ENCODE results near the gene MT1G.
"Not testable (repeated sequence)": the region's sequence is repeated elsewhere in the genome, so short reads cannot be mapped to it uniquely, and the experiment has no call there.

DNA sequence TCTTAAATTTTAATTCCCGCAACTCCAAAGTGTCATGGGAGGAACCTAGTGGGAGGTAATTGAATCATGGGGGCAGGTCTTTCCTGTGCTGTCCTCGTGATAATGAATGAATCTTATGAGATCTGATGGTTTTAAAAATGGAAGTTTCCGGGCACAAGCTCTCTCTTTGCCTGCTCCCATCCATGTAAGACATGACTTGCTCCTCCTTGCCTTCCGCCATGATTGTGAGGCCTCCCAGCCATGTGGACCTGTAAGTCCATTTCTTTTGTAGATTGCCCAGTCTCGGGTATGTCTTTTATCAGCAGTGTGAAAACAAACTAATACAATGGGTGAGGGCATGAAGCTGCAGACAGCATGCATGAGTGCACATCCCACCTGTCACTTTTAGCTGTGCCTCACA lies 44.7 kb downstream of the MT1G start:
- TF ChIP-seq, protein P1, sequence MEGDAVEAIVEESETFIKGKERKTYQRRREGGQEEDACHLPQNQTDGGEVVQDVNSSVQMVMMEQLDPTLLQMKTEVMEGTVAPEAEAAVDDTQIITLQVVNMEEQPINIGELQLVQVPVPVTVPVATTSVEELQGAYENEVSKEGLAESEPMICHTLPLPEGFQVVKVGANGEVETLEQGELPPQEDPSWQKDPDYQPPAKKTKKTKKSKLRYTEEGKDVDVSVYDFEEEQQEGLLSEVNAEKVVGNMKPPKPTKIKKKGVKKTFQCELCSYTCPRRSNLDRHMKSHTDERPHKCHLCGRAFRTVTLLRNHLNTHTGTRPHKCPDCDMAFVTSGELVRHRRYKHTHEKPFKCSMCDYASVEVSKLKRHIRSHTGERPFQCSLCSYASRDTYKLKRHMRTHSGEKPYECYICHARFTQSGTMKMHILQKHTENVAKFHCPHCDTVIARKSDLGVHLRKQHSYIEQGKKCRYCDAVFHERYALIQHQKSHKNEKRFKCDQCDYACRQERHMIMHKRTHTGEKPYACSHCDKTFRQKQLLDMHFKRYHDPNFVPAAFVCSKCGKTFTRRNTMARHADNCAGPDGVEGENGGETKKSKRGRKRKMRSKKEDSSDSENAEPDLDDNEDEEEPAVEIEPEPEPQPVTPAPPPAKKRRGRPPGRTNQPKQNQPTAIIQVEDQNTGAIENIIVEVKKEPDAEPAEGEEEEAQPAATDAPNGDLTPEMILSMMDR (IDR thresholded peaks at IDR 0.05) = not testable (repeated sequence)
- TF ChIP-seq, protein P2, sequence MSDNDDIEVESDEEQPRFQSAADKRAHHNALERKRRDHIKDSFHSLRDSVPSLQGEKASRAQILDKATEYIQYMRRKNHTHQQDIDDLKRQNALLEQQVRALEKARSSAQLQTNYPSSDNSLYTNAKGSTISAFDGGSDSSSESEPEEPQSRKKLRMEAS (IDR thresholded peaks at IDR 0.05; ENCODE audit: low read depth) = not testable (repeated sequence)
- TF ChIP-seq POLR2AphosphoS5 (IDR thresholded peaks at IDR 0.05; ENCODE audit: low read depth, low read length); RCOR1 (IDR thresholded peaks at IDR 0.05; ENCODE audit: low read length); FOXM1 (IDR thresholded peaks at IDR 0.05; ENCODE audit: low read depth); ELF1 (IDR thresholded peaks at IDR 0.05); TCF12 (IDR thresholded peaks at IDR 0.05); FOSL2 (IDR thresholded peaks at IDR 0.05; ENCODE audit: borderline replicate concordance, low read depth); CHD2 (IDR thresholded peaks at IDR 0.05; ENCODE audit: low read length, partially characterized antibody); RFX5 (IDR thresholded peaks at IDR 0.05; ENCODE audit: low read length): not testable (repeated sequence)
- TF ChIP-seq, protein P3, sequence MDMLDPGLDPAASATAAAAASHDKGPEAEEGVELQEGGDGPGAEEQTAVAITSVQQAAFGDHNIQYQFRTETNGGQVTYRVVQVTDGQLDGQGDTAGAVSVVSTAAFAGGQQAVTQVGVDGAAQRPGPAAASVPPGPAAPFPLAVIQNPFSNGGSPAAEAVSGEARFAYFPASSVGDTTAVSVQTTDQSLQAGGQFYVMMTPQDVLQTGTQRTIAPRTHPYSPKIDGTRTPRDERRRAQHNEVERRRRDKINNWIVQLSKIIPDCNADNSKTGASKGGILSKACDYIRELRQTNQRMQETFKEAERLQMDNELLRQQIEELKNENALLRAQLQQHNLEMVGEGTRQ (IDR thresholded peaks at IDR 0.05; ENCODE audit: borderline replicate concordance, low read depth, low read length) = not testable (repeated sequence)

Data from SK-N-SH (cell line).